Neural crest cell (in vitro differentiated cells): ENCODE results near the gene CCND1. TPM values are rescaled to one million over a fixed set of nuclear protein-coding genes. Genes with fewer than 3 reads are reported as not detected.
"Not testable (repeated sequence)": the region's sequence is repeated elsewhere in the genome, so short reads cannot be mapped to it uniquely, and the experiment has no call there.

Experiments used
- DNase-seq: peaks from one replicate; pipeline ENCODE4 v3.0.0; 2021; ENCODE audit warnings: low read depth, mixed read lengths, low spot score
- H3K27ac Mint-ChIP-seq: one replicate; pipeline ENCODE4 v1.8.0; 2021; ENCODE audit warnings: mild to moderate bottlenecking, mixed read lengths; ENCODE audit not compliant: unreplicated experiment
- H3K27me3 Mint-ChIP-seq: 2 replicates; pipeline ENCODE4 v1.8.0; 2021; ENCODE audit warnings: low read depth, mild to moderate bottlenecking, mixed read lengths
- H3K36me3 Mint-ChIP-seq: 2 replicates; pipeline ENCODE4 v1.8.0; 2021; ENCODE audit warnings: low read depth, mild to moderate bottlenecking, mixed read lengths
- H3K4me1 Mint-ChIP-seq: 2 replicates; pipeline ENCODE4 v1.8.0; 2021; ENCODE audit warnings: mixed read lengths
- H3K4me3 Mint-ChIP-seq: one replicate; pipeline ENCODE4 v1.8.0; 2021; ENCODE audit warnings: mild to moderate bottlenecking, mixed read lengths
- H3K9me3 Mint-ChIP-seq: 2 replicates; pipeline ENCODE4 v1.8.0; 2021; ENCODE audit warnings: mixed read lengths
- total RNA-seq: library from RNA; stranded (reverse); gene quantifications from 2 replicates; pipeline ENCODE4 v1.2.1, GENCODE V29; 2021
- TF ChIP-seq, protein P1 (sequence below): fragments of 200-600 bp; sonication (generic); conservative IDR thresholded peaks from 2 replicates; pipeline ENCODE4 v1.5.0; 2021; ENCODE audit warnings: antibody characterized with exemption, mild to moderate bottlenecking

CCND1 gene
- total RNA-seq, 1 donor from 2014 or later, result 350 TPM

- TF ChIP-seq, protein P1, sequence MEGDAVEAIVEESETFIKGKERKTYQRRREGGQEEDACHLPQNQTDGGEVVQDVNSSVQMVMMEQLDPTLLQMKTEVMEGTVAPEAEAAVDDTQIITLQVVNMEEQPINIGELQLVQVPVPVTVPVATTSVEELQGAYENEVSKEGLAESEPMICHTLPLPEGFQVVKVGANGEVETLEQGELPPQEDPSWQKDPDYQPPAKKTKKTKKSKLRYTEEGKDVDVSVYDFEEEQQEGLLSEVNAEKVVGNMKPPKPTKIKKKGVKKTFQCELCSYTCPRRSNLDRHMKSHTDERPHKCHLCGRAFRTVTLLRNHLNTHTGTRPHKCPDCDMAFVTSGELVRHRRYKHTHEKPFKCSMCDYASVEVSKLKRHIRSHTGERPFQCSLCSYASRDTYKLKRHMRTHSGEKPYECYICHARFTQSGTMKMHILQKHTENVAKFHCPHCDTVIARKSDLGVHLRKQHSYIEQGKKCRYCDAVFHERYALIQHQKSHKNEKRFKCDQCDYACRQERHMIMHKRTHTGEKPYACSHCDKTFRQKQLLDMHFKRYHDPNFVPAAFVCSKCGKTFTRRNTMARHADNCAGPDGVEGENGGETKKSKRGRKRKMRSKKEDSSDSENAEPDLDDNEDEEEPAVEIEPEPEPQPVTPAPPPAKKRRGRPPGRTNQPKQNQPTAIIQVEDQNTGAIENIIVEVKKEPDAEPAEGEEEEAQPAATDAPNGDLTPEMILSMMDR, result no peak
- Mint-ChIP-seq H3K4me1 (no peaks in the 10 kb centered on the region), H3K9me3 (no peaks in the 10 kb centered on the region), H3K27ac (no peak overlapping the region), H3K36me3 (no peaks in the 10 kb centered on the region), H3K27me3 (no peaks in the 10 kb centered on the region), H3K4me3 (no peak overlapping the region)
- no peak for DNase-seq
Observed at GRCh38 chr11:69620683-69621290, 20.2 kb upstream of the CCND1 start.

DNA sequence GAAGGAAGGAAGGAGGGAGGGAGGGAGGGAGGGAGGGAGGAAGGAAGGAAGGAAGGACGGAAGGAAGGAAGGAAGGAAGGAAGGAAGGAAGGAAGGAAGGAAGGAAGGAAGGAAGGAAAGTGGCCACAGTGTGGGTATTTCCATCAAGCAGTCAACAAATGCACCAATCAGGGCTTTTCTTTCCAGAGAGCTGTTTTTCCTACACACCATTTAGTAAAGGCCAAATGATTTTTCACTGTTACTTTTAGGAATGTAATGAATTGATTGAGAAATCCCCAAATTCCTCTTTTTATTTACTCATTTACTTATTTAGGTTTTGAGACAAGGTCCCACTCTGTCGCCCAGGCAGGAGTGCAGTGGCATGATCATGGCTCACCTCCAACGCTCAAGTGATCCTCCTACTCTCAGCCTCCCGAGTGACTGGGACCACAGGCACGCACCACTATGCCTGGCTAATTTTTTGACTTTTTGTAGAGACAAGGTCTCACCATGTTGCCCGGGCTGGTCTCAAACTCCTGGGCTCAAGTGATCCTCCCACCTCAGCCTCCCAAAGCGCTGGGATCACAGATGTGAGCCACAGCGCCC, 18.8 kb upstream of the CCND1 start:
- H3K4me1 Mint-ChIP-seq, H3K4me3 Mint-ChIP-seq, DNase-seq, H3K36me3 Mint-ChIP-seq, H3K9me3 Mint-ChIP-seq, H3K27me3 Mint-ChIP-seq, H3K27ac Mint-ChIP-seq: not testable (repeated sequence)

DNA sequence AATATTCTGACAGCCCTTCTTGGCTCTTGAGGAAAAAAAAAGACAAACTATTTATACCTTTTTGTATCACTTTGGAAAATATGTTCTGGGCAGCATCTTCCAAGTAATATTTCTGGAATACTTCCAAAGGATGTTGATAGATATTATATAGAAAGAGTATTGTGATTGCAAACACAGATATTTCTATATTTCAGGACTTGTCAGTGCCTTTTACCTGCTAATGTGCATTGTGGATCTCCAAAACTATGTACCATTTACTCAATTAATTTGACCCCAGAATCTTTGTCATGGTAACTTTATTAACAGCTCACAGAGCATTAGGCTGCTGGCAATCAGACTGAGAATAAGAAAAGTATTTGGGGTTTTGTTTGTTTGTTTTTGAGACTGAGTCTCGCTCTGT, 16.7 kb upstream of the CCND1 start:
- Mint-ChIP-seq H3K4me3 (no peak overlapping the region), H3K4me1 (no peaks in the 10 kb centered on the region), H3K27ac (no peak overlapping the region), H3K27me3 (no peaks in the 10 kb centered on the region), H3K9me3 (no peaks in the 10 kb centered on the region), H3K36me3 (no peaks in the 10 kb centered on the region)
- TF ChIP-seq, protein P1, result no peak
- DNase-seq, result no peak

GRCh38 chr11:69625476-69625875, 15.5 kb upstream of the CCND1 start:
- Mint-ChIP-seq H3K4me3 (no peak overlapping the region), H3K27ac (no peak overlapping the region), H3K9me3 (peaks cover 7% of the 10 kb centered on the region), H3K4me1 (no peaks in the 10 kb centered on the region), H3K36me3 (peaks cover 4% of the 10 kb centered on the region), H3K27me3 (no peaks in the 10 kb centered on the region)
- TF ChIP-seq, protein P1, result no peak
- DNase-seq, result no peak

DNA sequence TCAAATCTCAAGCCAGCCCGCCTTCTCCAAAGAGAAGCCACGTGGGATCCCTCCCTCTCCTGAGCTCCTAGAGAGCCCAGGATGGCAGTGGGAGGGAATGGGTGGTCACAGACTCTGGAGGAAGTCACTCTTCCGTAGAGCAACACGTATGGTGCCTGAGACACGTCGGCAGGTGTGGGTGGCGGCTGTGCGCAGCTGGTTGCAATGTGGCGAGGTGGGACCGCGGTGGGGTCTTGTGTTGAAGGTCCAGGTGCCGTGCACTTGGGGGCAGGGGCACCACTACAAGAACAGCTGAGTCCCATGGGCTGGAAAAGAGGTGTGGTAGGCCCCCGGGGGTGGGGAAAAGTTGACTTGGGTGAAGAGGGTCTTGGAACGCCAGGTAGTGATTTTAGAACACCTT, 13.4 kb upstream of the CCND1 start:
- no peaks in the 10 kb centered on the region for H3K4me1 Mint-ChIP-seq
- no peaks in the 10 kb centered on the region for H3K27me3 Mint-ChIP-seq
- H3K36me3 Mint-ChIP-seq, result peaks cover 4% of the 10 kb centered on the region
- H3K9me3 Mint-ChIP-seq, result peaks cover 7% of the 10 kb centered on the region
- DNase-seq, result no peak
- peak overlapping the region; percentile 67 for H3K27ac Mint-ChIP-seq
- TF ChIP-seq, protein P1, result no peak
- H3K4me3 Mint-ChIP-seq, result no peak overlapping the region

DNA sequence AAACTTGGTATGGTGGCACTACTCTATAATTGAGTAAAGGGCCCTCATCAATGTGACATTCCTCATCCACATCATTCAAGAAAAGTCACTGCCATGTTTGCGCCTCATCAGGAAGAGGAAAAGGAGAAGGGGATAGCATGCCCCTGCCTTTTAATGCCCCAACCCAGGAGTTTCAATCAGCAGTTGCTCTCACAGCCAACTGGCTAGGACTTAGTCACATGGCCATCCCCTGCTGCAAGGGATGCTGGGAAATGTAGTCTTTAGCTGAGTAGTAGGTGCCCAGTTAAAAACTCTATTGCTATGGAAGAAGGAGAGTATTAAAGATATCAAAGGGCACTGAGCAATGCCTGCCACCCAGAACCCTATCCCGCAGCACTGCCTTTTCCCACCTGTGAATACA, 10.9 kb upstream of the CCND1 start:
- DNase-seq, result no peak
- H3K27me3 Mint-ChIP-seq, result no peaks in the 10 kb centered on the region
- H3K27ac Mint-ChIP-seq, result no peak overlapping the region
- H3K4me3 Mint-ChIP-seq, result no peak overlapping the region
- H3K4me1 Mint-ChIP-seq, result peaks cover 5% of the 10 kb centered on the region
- peaks cover 4% of the 10 kb centered on the region for H3K36me3 Mint-ChIP-seq
- peaks cover 7% of the 10 kb centered on the region for H3K9me3 Mint-ChIP-seq
- TF ChIP-seq, protein P1, result no peak
